Sigmoid colon (tissue), 7 donors: ENCODE data around the gene GJA1. TPM values are rescaled to one million over a fixed set of nuclear protein-coding genes. Genes with fewer than 3 reads are reported as not detected.

ENCODE experiments used
- DNase-seq: peaks from one replicate; pipeline ENCODE4 v3.0.0-alpha.2; 2019
- H3K27ac ChIP-seq, 4 donors: fragments of 200-600 bp; sonication (generic); one replicate each; pipeline ENCODE4 v1.5.1; 2016 to 2019; ENCODE audit warnings: mild to moderate bottlenecking in 1 of 4
- H3K27me3 ChIP-seq, 3 donors: fragments of 200-600 bp; sonication (generic); one replicate each; pipeline ENCODE4 v1.5.1; 2019; ENCODE audit warnings: mild to moderate bottlenecking in 1 of 3
- H3K36me3 ChIP-seq, 4 donors: fragments of 200-600 bp; sonication (generic); one replicate each; pipeline ENCODE4 v1.5.1; 2016 to 2019
- H3K4me1 ChIP-seq, 4 donors: fragments of 200-600 bp; sonication (generic); one replicate each; pipeline ENCODE4 v1.5.1; 2017 to 2019
- H3K4me3 ChIP-seq, 4 donors: fragments of 200-600 bp; sonication (generic); one replicate each; pipeline ENCODE4 v1.5.1; 2017 to 2019; ENCODE audit warnings: mild to moderate bottlenecking in 2 of 4, moderate library complexity in 1 of 4
- H3K9me3 ChIP-seq, 4 donors: fragments of 200-600 bp in 3 of 4; sonication (generic) in 3 of 4; one replicate each; pipeline versions ENCODE4 v1.5.1 to v1.6.1; 2013 to 2019
- EP300 ChIP-seq, 4 donors: sonication (generic); formaldehyde crosslinking; IDR thresholded peaks; one replicate each; pipeline ENCODE4 v1.6.1; 2017; ENCODE audit warnings: antibody characterized with exemption in 4 of 4
- POLR2A ChIP-seq, 2 donors: fragments of 450-650 bp; IDR thresholded peaks; one replicate each; pipeline ENCODE4 v1.6.1; 2016; ENCODE audit warnings: antibody characterized with exemption in 2 of 2, mild to moderate bottlenecking in 2 of 2, moderate library complexity in 2 of 2
- POLR2AphosphoS5 ChIP-seq, 4 donors: sonication (generic); formaldehyde crosslinking; IDR thresholded peaks; one replicate each; pipeline ENCODE4 v1.6.1; 2017; ENCODE audit warnings: antibody characterized with exemption in 4 of 4
- WGBS, 2 donors: extraction: QIAGEN DNeasy Blood & Tissue Kit; methylation state at CpG; one replicate each; pipeline ENCODE4 v1.1.7; 2013; 5-methylcytosine and 5-hydroxymethylcytosine counted together
- intact Hi-C: fragments of 100-400 bp; cut with DNase I; formaldehyde crosslinking; loops from one replicate; pipeline ENCODE4 v1.15.1; 2023
- polyA plus RNA-seq, 3 donors: library from polyadenylated mRNA; stranded (reverse); fragments of 200-250 nt; gene quantifications; one replicate each; pipeline ENCODE4 v1.2.3, GENCODE V29; 2013
- total RNA-seq, 4 donors: library from RNA; depleted of rRNA; stranded (reverse); fragments of >200 nt; gene quantifications; one replicate each; pipeline ENCODE4 v1.1.0, GENCODE V29; 2016
- TF ChIP-seq, protein P1 (sequence below), 4 experiments: fragments of 450-650 bp in 3 of 4; fragments of 200-600 bp in 1 of 4; IDR thresholded peaks; one replicate each; pipeline ENCODE4 v1.5.1; 2016 to 2019; ENCODE audit warnings: antibody characterized with exemption in 4 of 4, mild to moderate bottlenecking in 3 of 4, moderate library complexity in 2 of 4
- donor health status: healthy with polysubstance abuse.
- donor health status: Bipolar disorder and iron deficiency.
- donor health status: healthy.

The GJA1 gene
- total and polyA plus RNA-seq, 7 donors: 3.0 to 24.0 (median 15.0) TPM

DNA sequence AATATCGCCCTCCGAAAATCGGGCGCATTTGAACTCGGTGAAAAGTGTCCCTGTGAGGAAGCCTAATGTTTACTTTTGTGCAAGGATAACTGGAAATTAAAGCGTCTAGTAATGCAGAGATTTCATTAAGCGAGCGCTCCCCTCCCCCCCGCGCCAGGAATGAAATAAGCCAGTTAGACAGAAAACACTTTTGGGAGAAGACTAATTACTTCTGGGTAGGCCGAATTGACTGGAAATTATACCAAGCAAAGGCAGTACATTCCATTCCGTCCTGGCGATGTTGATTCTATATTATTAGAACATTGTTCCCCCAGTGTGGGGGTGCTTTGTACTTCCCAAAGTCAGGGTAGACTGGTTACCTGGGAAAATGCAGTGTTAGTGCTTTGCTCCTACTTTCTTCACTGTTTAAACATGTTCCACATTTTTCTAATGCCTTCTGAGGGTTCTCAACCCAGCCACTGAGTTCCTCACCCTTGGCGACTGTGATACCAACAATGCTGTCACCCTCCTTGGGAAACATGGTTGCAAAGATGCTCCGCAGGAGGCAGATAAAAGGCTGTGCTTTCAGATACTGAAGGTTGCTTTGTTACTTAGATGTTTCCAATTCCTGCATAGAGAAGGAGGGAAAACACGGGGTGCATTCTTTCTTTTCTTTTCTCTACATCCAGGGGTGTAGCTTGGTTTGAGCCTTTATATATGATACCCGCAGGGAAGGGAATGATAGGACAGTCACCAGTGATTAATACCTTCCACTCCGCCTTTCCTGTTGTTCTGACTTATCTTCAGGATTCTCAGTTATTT lies 2.6 kb downstream of the GJA1 start:
- H3K36me3 ChIP-seq: no peaks in the 10 kb centered on the region
- H3K4me3 ChIP-seq: peak overlapping the region; percentile 39 to 54 (median 50)
- H3K27ac ChIP-seq: peak overlapping the region; percentile 56 to 93 (median 68)
- H3K4me1 ChIP-seq: peaks cover 0 to 15% (median 14%) of the 10 kb centered on the region in 4 donors
- no peak for TF ChIP-seq POLR2A (IDR thresholded peaks at IDR 0.05)
- peak in 1 of 4 donors; percentile 53 for TF ChIP-seq EP300 (IDR thresholded peaks at IDR 0.05)
- intact Hi-C loops: loop anchor here (10.0 kb wide), 2 partner anchors 217 to 937 kb away; no protein-coding TSS in a partner anchor
- DNase-seq: no peak
- 18 to 20% methylated on average over 18 of the region's 18 CpGs for WGBS, 2 donors
- H3K27me3 ChIP-seq: peaks cover 0 to 54% (median 9%) of the 10 kb centered on the region in 3 donors
- H3K9me3 ChIP-seq: no peaks in the 10 kb centered on the region

DNA sequence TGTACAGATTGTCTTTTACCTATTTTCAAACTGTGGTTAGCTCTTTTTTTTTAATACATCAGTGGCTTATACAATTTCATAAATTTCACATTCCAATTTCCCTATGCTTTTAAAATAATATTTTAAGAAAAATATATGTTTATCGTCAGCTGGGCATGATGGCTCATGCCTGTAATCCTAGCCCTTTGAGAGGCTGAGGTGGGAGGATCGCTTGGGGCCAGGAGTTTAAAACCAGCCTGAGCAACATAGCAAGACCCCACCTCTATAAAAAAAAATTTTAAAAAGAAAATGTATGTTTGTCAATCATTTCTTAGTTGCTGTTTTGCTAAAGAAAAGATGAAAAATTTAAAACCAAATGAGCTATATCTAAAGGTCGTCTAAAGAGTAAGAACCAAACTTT lies 3.4 kb downstream of the GJA1 start:
- Histone ChIP-seq H3K4me3 (no peak overlapping the region), H3K9me3 (no peaks in the 10 kb centered on the region), H3K27ac (peak overlapping the region in 1 of 4 donors; percentile 93), H3K4me1 (peaks cover 0 to 15% (median 14%) of the 10 kb centered on the region in 4 donors), H3K36me3 (no peaks in the 10 kb centered on the region), H3K27me3 (peaks cover 0 to 52% (median 9%) of the 10 kb centered on the region in 3 donors)
- DNase-seq: no peak
- WGBS, 2 donors: 78 to 86% methylated on average over 3 of the region's 3 CpGs
- intact Hi-C loops: loop anchor here (10.0 kb wide), 2 partner anchors 216 to 936 kb away; no protein-coding TSS in a partner anchor
- no peak for TF ChIP-seq POLR2AphosphoS5 (IDR thresholded peaks at IDR 0.05)
- TF ChIP-seq EP300 (IDR thresholded peaks at IDR 0.05): no peak
- TF ChIP-seq, protein P1, sequence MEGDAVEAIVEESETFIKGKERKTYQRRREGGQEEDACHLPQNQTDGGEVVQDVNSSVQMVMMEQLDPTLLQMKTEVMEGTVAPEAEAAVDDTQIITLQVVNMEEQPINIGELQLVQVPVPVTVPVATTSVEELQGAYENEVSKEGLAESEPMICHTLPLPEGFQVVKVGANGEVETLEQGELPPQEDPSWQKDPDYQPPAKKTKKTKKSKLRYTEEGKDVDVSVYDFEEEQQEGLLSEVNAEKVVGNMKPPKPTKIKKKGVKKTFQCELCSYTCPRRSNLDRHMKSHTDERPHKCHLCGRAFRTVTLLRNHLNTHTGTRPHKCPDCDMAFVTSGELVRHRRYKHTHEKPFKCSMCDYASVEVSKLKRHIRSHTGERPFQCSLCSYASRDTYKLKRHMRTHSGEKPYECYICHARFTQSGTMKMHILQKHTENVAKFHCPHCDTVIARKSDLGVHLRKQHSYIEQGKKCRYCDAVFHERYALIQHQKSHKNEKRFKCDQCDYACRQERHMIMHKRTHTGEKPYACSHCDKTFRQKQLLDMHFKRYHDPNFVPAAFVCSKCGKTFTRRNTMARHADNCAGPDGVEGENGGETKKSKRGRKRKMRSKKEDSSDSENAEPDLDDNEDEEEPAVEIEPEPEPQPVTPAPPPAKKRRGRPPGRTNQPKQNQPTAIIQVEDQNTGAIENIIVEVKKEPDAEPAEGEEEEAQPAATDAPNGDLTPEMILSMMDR (IDR thresholded peaks at IDR 0.05): no peak
- no peak for TF ChIP-seq POLR2A (IDR thresholded peaks at IDR 0.05)

DNA sequence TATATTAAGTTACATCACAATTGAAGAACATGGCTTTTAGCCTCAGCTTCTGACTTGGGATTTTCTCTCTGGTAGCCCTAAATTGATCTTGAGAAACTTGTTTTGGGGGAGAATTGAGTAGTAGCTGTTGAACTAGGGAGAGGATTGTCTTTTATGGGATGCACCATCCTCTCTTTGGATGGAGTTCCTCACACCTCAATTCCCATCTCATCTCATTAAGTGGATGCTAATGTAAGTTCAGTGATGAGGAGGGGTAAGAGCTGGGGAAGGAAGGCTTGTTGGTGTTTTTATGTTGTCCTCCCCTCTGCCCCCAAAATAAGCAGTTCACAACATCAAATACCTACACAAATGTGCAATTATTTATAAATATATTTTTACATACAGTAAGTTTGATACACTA lies 4.0 kb downstream of the GJA1 start:
- TF ChIP-seq, protein P1 (IDR thresholded peaks at IDR 0.05): no peak
- TF ChIP-seq EP300 (IDR thresholded peaks at IDR 0.05): no peak
- TF ChIP-seq POLR2A (IDR thresholded peaks at IDR 0.05): no peak
- intact Hi-C loops: loop anchor here (10.0 kb wide), 2 partner anchors 215 to 935 kb away; no protein-coding TSS in a partner anchor
- Histone ChIP-seq H3K4me3 (no peak overlapping the region), H3K27ac (peak overlapping the region in 2 of 4 donors; percentile 8 to 93), H3K9me3 (no peaks in the 10 kb centered on the region), H3K36me3 (no peaks in the 10 kb centered on the region), H3K27me3 (peaks cover 0 to 46% (median 9%) of the 10 kb centered on the region in 3 donors), H3K4me1 (peaks cover 0 to 15% (median 14%) of the 10 kb centered on the region in 4 donors)
- no peak for DNase-seq

DNA sequence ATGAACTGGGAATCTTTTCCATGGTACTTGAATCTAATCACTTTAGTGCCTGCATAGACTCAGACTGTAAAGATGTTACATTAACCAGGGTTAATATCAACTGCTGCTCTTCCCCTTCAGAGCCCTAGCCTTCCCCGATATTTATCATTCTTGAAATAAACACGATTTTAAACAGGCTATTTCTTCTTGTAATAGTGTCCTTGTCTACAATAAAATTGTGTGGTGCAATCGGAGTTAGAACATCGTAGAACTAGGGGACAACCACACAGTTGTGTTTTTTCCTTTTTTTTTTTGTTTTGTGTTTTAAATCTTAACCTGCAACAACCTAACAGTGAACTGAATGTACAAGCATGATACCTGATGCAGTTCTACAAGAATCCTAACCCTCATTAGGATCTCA lies 4.5 kb downstream of the GJA1 start:
- TF ChIP-seq, protein P1 (IDR thresholded peaks at IDR 0.05): no peak
- TF ChIP-seq POLR2A (IDR thresholded peaks at IDR 0.05): no peak
- TF ChIP-seq EP300 (IDR thresholded peaks at IDR 0.05): no peak
- TF ChIP-seq POLR2AphosphoS5 (IDR thresholded peaks at IDR 0.05): no peak
- intact Hi-C loops: loop anchor here (5.0 to 10.0 kb wide), 3 partner anchors 82 to 935 kb away; no protein-coding TSS in a partner anchor
- H3K4me3 ChIP-seq: no peak overlapping the region
- H3K27ac ChIP-seq: peak overlapping the region in 2 of 4 donors; percentile 8 to 93
- DNase-seq: no peak
- 54 to 63% methylated on average over 4 of the region's 4 CpGs for WGBS, 2 donors
- peaks cover 0 to 43% (median 9%) of the 10 kb centered on the region in 3 donors for H3K27me3 ChIP-seq
- H3K36me3 ChIP-seq: no peaks in the 10 kb centered on the region
- H3K4me1 ChIP-seq: peaks cover 0 to 15% (median 14%) of the 10 kb centered on the region in 4 donors
- no peaks in the 10 kb centered on the region for H3K9me3 ChIP-seq

DNA sequence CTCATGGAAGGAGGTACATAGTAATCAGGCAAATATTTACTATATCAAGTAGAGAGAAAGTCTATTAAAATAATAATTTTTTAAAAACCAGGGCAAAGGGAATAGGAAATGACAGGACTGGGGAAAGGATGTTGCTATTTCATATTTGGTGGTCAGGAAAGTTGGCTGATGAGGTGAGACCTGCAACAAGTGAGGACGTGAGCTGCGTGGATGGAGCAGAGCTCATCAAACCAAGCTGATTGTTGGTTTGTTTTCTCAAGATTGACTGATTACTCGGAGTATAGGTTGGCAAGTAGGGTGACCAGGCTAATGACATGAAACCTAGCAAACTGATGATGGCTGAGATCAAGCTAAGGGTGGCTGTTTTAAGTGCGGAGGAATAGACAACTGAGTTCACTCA lies 6.0 kb downstream of the GJA1 start:
- DNase-seq: no peak
- H3K27ac ChIP-seq: peak overlapping the region in 1 of 4 donors; percentile 93
- no peak overlapping the region for H3K4me3 ChIP-seq
- no peaks in the 10 kb centered on the region for H3K36me3 ChIP-seq
- intact Hi-C loops: loop anchor here (5.0 kb wide), 1 partner anchor 81 kb away; no protein-coding TSS in a partner anchor
- H3K27me3 ChIP-seq: peaks cover 0 to 28% (median 9%) of the 10 kb centered on the region in 3 donors
- H3K4me1 ChIP-seq: peaks cover 0 to 13% (median 12%) of the 10 kb centered on the region in 4 donors
- WGBS, 2 donors: 71 to 82% methylated on average over 4 of the region's 4 CpGs
- TF ChIP-seq POLR2AphosphoS5 (IDR thresholded peaks at IDR 0.05) (no peak), EP300 (IDR thresholded peaks at IDR 0.05) (no peak), POLR2A (IDR thresholded peaks at IDR 0.05) (no peak)
- TF ChIP-seq, protein P1 (IDR thresholded peaks at IDR 0.05): no peak
- H3K9me3 ChIP-seq: no peaks in the 10 kb centered on the region
